Measurements from ENCODE around the gene TSNAXIP1.
"Not testable (repeated sequence)": the region's sequence is repeated elsewhere in the genome, so short reads cannot be mapped to it uniquely, and the experiment has no call there.

The TSNAXIP1 gene

GRCh38 chr16:67861877-67862276 is 55.2 kb downstream of the TSNAXIP1 start:
- no peak for DNase-seq

DNA sequence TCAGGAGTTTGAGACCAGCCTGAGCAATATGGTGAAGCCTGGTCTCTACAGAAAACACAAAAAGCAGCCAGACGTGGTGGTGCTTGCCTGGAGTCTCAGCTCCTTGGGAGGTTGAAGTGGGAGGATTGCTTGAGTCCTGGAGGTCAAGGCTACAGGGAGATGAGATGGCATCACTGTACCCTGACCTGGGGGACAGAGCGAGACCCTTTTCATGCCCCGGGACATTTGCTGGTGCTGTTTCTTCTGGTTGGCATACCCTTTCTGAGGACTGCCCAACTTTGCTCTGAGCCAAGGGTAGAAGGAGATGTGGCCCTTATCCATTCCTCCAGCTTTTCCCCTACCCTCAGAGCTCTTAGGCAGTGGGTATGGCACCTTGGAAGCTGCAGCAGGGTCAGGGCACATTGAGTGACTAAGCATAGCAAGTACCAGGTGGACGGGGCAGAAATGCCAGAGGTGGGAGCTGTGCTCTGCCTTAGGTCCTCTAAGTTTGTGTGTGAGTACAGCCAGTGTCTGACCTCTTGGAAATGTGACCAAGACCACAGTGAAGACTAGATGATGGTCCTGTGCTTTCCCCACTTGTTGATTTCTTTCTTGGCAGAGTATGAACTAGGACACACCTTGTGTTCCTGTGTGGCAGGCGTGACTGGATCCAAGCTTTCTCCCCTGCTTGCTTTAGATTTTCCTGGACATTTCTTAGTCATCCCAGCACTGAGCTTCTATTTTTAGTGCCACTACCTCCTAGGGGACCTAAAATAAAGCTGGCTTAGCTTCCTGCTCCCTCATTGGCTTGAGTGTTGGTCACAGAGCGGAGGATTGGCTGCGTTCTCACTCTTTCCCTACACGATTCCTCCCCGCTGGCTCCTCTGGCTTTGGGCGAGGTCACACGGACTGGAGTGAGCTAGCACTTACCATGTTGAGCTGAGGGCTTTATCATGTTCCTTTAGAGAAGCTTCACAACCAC is 56.2 kb downstream of the TSNAXIP1 start:
- DNase-seq, result no peak

DNA sequence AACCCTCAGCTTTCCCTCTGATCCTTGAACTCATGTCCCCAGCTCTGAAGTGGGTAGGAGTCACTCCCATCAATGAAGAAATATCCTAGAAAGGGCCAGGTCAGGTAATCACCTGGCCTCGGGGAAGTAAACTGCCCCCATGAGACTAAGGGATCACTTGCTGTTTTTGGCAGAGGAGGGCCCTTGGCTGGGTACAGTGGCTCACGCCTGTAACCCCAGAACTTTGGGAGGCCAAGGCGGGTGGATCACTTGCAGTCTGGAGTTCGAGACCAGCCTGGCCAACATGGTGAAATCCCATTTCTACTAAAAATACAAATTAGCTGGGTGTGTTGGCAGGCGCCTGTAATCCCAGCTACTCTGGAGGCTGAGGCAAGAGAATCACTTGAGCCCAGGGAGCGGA is 57.4 kb downstream of the TSNAXIP1 start:
- DNase-seq, result not testable (repeated sequence)

DNA sequence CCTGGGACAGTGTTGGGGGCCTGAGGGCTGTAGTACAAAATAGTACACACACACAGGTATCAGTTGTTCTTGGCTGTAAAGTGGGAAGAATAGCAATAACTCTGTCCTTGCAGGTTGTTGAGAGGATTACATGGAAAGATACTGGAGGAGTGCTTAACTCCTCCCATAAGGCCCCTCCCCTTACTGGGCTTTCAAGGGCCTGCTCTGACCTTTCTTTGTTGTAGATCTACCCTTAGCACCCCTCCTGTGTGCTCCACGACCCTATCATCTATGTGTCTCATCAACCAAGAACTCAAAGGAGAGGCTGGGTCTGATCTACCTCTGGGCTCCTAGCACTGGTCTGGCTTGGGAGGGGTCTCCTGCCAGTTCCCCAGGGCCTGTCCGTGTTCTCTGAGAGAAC is 57.9 kb downstream of the TSNAXIP1 start:
- DNase-seq, result no peak

- DNase-seq, result no peak
These were observed 58.6 kb downstream of the TSNAXIP1 start for GRCh38 chr16:67865318-67865717.

- no peak for DNase-seq
These were observed 61.6 kb downstream of the TSNAXIP1 start for GRCh38 chr16:67868290-67868689.

DNA sequence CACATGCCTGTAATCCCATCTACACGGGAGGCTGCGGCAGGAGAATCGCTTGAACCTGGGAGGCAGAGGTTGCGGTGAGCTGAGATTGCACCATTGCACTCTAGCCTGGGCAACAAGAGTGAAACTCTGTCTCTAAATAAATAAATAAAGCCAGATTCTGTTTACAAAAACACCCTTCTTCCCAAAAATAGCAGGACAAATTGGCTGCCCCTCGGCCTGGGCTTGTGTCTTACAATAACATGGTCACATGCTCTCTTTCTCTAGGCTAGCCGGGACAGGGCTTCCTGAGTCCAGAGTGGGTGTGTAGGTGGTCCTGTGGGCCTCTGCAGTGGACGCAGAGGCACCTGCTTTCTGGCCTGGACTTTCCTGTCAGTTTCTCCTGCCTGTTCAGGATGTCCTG is 63.0 kb downstream of the TSNAXIP1 start:
- no peak for DNase-seq

DNA sequence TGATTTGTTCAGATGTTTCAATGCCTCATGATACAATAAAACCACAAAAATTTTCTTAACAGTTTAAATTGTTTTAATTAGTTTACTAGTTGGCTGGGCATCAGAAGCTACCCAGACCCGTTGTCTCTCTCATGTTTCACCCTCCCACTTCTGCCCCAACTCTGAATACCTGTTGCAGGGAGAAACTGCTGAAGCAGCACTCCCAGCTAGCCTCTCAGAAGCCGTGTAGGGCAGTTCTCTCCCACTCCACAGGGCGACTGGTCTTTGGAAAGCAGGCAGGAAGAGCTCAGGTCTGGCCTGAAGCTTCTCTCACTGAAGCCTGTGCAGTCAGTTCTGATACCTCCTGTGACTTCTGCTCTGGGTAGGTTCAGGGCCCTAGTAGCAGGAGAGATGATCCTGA is 64.6 kb downstream of the TSNAXIP1 start:
- no peak for DNase-seq

- DNase-seq, result no peak
These were observed 65.5 kb downstream of the TSNAXIP1 start for GRCh38 chr16:67872131-67872630.

DNA sequence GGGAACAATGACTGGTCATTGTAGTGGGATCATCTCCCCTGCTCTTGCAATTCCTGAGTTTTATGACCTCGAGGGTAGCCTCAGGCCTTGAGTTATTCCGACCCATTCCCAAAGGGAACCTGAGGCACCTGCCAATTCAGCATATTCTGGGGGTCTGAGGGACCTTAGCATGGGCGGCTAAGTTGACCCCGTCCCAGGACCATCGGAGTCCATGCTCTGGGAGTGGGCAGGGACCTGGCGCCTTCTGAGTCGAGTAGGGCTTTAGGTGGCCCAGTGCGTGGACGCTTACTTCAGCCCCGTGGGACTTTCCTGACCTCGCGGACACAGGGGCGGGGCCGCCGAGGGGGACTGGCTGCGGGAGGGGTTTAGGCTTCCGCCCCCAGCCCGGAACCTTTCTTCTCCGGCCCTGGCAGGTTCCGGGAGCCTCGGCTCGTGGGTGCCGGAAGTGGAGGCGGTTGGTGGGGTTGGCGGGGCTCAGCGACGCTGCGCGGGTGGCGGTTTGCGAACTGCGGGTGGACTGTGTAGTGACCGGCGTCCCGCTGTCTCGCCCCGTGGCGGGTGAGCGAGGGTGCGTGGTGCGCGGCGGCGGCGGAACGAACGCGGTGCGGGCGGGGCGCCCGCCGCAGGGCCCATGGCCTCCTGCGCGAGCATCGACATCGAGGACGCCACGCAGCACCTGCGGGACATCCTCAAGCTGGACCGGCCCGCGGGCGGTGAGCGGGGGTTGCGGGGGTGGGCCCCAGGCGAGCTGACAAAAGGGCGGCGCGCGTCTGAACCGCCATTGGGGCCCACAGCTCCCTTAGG is 66.1 kb downstream of the TSNAXIP1 start, which contains the start of gene EDC4:
TSS of gene EDC4 (plus strand) at position 422 of the 804 bp plus-strand sequence. CDS start at position 632, 210 bp downstream.
- DNase-seq, result peak; percentile 52

GRCh38 chr16:67873435-67874370 is 67.0 kb downstream of the TSNAXIP1 start:
- DNase-seq, result no peak

- no peak for DNase-seq
These were observed 67.7 kb downstream of the TSNAXIP1 start for GRCh38 chr16:67874372-67874771.

- no peak for DNase-seq
These were observed 70.4 kb downstream of the TSNAXIP1 start for GRCh38 chr16:67877064-67877463.

Data from T1000 (cell line).